A549 (cell line): ENCODE results near the gene RGS16.

Source experiments
- ATOH8 ChIP-seq: fragments of 250-450 bp; sonication (Bioruptor Pico); IDR thresholded peaks from 2 replicates; pipeline ENCODE4 v1.5.0; 2020; ENCODE audit warnings: low read depth, mild to moderate bottlenecking, moderate library complexity
- CTCF ChIP-seq: fragments of >200 bp; sonication (Bioruptor Twin); formaldehyde crosslinking; IDR thresholded peaks from 3 replicates; pipeline ENCODE4 v1.5.1; 2016
- EHMT2 ChIP-seq: fragments of 200-600 bp; sonication (generic); IDR thresholded peaks from 2 replicates; pipeline ENCODE4 v1.6.1; 2016; ENCODE audit warnings: antibody characterized with exemption, low read depth, mild to moderate bottlenecking, moderate library complexity
- EP300 ChIP-seq, 2 experiments: fragments of >200 bp; sonication (Bioruptor Twin); formaldehyde crosslinking; IDR thresholded peaks; 2 replicates in 1 of 2; 3 replicates in 1 of 2; pipeline ENCODE4 v1.6.1; 2016 to 2017
- MYC ChIP-seq: IDR thresholded peaks from 2 replicates; pipeline ENCODE4 v1.6.1; 2012; ENCODE audit warnings: mild to moderate bottlenecking, inconsistent platforms, low read length, improper control_type of control experiment, borderline replicate concordance
- POLR2AphosphoS2 ChIP-seq: conservative IDR thresholded peaks from 2 replicates; pipeline ENCODE4 v1.6.1; 2012; ENCODE audit warnings: low read length, improper control_type of control experiment, inconsistent platforms
- RAD21 ChIP-seq, 2 experiments: fragments of >200 bp in 1 of 2; sonication (Bioruptor Twin) in 1 of 2; formaldehyde crosslinking in 1 of 2; IDR thresholded peaks in 1 of 2; conservative IDR thresholded peaks in 1 of 2; 2 replicates in 1 of 2; 3 replicates in 1 of 2; pipeline ENCODE4 v1.6.1; 2012 to 2018; ENCODE audit warnings: inconsistent platforms in 1 of 2
- REST ChIP-seq: fragments of 200-600 bp; sonication (generic); IDR thresholded peaks from 2 replicates; pipeline ENCODE4 v1.6.1; 2016; ENCODE audit warnings: antibody characterized with exemption, mild to moderate bottlenecking, moderate library complexity
- ZFP36 ChIP-seq: fragments of 450-650 bp; IDR thresholded peaks from 2 replicates; pipeline ENCODE4 v1.6.1; 2014; ENCODE audit warnings: borderline replicate concordance; ENCODE audit not compliant: partially characterized antibody

- TF ChIP-seq ZFP36 (no peak), MYC (no peak), POLR2AphosphoS2 (no peak), REST (no peak), CTCF (no peak), ATOH8 (CRISPR knock-in tag) (no peak), EP300 (IDR thresholded peaks at IDR 0.05) (no peak), EHMT2 (no peak), RAD21 (conservative IDR thresholded peaks at IDR 0.05 in 1 of 2, IDR thresholded peaks at IDR 0.05 in 1 of 2) (no peak)
Observed at GRCh38 chr1:182629080-182629479, 24.9 kb upstream of the RGS16 start.
